Left ventricle myocardium inferior (tissue), 1 donor: ENCODE measurements around the gene RIN3. TPM values are rescaled to one million over a fixed set of nuclear protein-coding genes. Genes with fewer than 3 reads are reported as not detected.

ENCODE experiments used
- DNase-seq: peaks from one replicate; pipeline ENCODE4 v3.0.0-alpha.2; 2020
- H3K27ac ChIP-seq: fragments of 200-600 bp; replicated peaks from 2 replicates; pipeline ENCODE4 v1.8.0; 2021
- H3K27me3 ChIP-seq: fragments of 200-600 bp; 2 replicates; pipeline ENCODE4 v1.8.0; 2021; ENCODE audit warnings: low read depth
- H3K36me3 ChIP-seq: fragments of 200-600 bp; 2 replicates; pipeline ENCODE4 v1.8.0; 2021
- H3K4me1 ChIP-seq: fragments of 200-600 bp; 2 replicates; pipeline ENCODE4 v1.8.0; 2021
- H3K4me3 ChIP-seq: fragments of 200-600 bp; 2 replicates; pipeline ENCODE4 v1.8.0; 2021; ENCODE audit warnings: mild to moderate bottlenecking, moderate library complexity
- H3K9me3 ChIP-seq: fragments of 200-600 bp; replicated peaks from 2 replicates; pipeline ENCODE4 v1.8.0; 2021
- intact Hi-C: fragments of 100-400 bp; cut with micrococcal nuclease; formaldehyde crosslinking; loops from one replicate; pipeline ENCODE4 v1.11.0; 2022
- total RNA-seq: library from RNA; stranded (reverse); fragmentation: NEBNext Ultra II Directional; extraction: Animal tissue kit (Norgen Biotek cat#: 25700); gene quantifications from one replicate; pipeline ENCODE4 v1.2.1, GENCODE V29; 2021
- TF ChIP-seq, protein P1 (sequence below): fragments of 200-600 bp; IDR thresholded peaks from 2 replicates; pipeline ENCODE4 v1.8.0; 2021; ENCODE audit warnings: antibody characterized with exemption, mild to moderate bottlenecking, borderline replicate concordance
- donor health status: DM: no; HTN: yes; CAD: no; lungs with severe emphysema.

Gene RIN3
- total RNA-seq, 1 donor from 2014 or later, result 13.8 TPM

DNA sequence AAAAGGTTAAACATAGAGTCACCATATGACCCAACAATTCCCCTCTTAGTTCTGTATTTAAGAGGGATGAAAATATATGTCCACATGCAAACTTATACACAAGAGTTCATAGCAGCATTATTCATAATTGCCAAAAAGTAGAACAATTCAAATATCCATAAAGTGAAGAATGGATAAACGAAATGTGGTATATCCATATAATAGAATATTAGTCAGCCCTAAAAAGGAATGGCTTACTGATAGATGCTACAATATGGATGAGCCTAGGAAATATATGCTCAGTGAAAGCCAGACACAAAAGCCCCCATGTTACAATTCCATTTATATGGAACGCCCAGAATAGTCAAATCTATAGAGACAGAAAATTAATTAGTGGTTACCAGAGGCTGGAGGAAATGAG, 44.1 kb upstream of the RIN3 start:
- no peak for DNase-seq
- TF ChIP-seq, protein P1, sequence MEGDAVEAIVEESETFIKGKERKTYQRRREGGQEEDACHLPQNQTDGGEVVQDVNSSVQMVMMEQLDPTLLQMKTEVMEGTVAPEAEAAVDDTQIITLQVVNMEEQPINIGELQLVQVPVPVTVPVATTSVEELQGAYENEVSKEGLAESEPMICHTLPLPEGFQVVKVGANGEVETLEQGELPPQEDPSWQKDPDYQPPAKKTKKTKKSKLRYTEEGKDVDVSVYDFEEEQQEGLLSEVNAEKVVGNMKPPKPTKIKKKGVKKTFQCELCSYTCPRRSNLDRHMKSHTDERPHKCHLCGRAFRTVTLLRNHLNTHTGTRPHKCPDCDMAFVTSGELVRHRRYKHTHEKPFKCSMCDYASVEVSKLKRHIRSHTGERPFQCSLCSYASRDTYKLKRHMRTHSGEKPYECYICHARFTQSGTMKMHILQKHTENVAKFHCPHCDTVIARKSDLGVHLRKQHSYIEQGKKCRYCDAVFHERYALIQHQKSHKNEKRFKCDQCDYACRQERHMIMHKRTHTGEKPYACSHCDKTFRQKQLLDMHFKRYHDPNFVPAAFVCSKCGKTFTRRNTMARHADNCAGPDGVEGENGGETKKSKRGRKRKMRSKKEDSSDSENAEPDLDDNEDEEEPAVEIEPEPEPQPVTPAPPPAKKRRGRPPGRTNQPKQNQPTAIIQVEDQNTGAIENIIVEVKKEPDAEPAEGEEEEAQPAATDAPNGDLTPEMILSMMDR, result no peak
- peaks cover 26% of the 10 kb centered on the region for H3K9me3 ChIP-seq
- no peak overlapping the region for H3K27ac ChIP-seq
- no peak overlapping the region for H3K4me3 ChIP-seq
- peaks cover 9% of the 10 kb centered on the region for H3K4me1 ChIP-seq
- intact Hi-C loops, result no loop called here
- no peaks in the 10 kb centered on the region for H3K36me3 ChIP-seq
- H3K27me3 ChIP-seq, result no peaks in the 10 kb centered on the region

DNA sequence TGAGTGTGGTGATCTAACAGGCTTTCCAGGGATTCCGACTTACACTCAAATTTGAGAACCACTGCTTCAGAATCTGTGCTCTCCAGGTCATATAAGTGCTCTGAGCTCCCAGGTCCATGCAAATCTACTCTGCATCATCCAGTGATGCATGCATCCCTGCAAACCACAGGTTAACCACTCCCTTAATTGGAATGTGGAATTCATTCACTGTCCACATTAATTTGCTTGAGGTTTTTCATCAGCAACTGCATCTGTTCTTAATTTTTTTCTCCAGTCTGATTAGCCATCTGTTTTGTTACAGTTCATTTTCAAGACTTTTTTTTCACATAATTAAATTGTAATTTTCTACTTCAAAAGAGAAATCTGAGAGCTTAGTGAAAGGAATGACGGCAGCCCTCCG, 43.4 kb upstream of the RIN3 start:
- intact Hi-C loops, result no loop called here
- TF ChIP-seq, protein P1, result no peak
- H3K4me1 ChIP-seq, result peaks cover 13% of the 10 kb centered on the region
- H3K27ac ChIP-seq, result no peak overlapping the region
- H3K9me3 ChIP-seq, result peaks cover 26% of the 10 kb centered on the region
- no peaks in the 10 kb centered on the region for H3K27me3 ChIP-seq
- no peaks in the 10 kb centered on the region for H3K36me3 ChIP-seq
- no peak for DNase-seq
- H3K4me3 ChIP-seq, result no peak overlapping the region

DNA sequence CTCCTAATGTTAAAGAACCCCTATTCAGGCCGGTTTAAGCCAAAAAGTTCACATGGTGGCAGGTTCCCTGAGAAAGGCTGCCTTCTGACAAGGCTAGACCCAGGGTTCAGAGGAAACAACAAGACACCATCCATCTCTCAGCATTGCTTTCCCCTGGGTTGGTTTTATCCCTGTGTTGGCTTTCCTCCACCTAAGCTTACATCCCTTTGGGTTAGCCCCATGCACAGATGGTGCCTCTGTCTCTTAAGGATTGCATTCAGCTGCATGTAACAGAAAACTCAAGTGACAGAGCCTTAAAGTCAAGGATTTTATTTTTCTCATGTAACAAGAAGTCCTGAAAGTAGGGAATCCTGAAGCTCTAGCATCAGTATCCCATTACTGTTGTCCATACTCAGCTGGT, 42.8 kb upstream of the RIN3 start:
- H3K4me3 ChIP-seq, result no peak overlapping the region
- H3K9me3 ChIP-seq, result peaks cover 26% of the 10 kb centered on the region
- peaks cover 19% of the 10 kb centered on the region for H3K4me1 ChIP-seq
- intact Hi-C loops, result no loop called here
- TF ChIP-seq, protein P1, result no peak
- H3K27me3 ChIP-seq, result no peaks in the 10 kb centered on the region
- H3K27ac ChIP-seq, result no peak overlapping the region
- no peaks in the 10 kb centered on the region for H3K36me3 ChIP-seq
- DNase-seq, result no peak

DNA sequence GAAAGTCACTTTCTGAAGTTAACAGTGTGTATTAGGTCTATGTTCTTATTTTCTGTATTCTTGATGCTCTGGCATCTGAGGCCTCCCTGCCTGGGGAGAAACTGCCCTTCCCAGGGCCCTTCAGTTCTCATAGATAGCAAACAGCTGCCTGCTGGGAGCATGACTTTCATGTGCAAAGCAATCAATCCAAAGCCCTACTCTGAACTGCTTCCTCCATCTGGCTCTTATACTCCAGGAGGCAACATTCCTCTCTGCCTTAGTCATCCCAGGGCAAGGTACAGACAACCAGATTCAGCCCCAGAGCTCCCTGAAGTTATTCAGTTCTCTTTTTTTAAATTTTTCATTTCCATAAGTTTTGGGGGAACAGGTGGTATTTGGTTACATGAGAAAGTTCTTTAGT, 41.7 kb upstream of the RIN3 start:
- Histone ChIP-seq H3K36me3 (no peaks in the 10 kb centered on the region), H3K27ac (no peak overlapping the region), H3K4me3 (no peak overlapping the region), H3K9me3 (peaks cover 23% of the 10 kb centered on the region), H3K4me1 (peaks cover 27% of the 10 kb centered on the region), H3K27me3 (no peaks in the 10 kb centered on the region)
- DNase-seq, result no peak
- intact Hi-C loops, result no loop called here
- TF ChIP-seq, protein P1, result no peak

DNA sequence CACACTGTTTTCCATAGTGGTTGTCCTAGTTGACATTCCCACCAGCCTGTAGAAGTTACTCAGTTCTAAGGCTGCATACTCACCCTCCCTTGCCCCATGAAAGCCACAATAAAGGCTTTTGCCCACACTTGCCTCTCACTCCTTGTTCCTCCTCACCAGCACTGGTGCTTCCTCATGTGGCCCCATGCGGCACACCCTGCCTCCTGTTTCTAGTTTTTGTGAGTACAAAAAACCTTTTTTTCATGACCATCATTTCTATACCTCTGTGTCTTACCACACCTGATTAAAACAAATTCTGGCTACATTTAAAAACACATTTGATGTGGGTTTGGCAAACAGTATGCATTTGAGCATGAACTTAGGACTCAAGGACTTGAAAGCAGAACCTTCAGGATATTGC, 40.7 kb upstream of the RIN3 start:
- Histone ChIP-seq H3K9me3 (peaks cover 14% of the 10 kb centered on the region), H3K4me1 (peaks cover 27% of the 10 kb centered on the region), H3K27ac (peak overlapping the region; percentile 58), H3K4me3 (no peak overlapping the region), H3K36me3 (no peaks in the 10 kb centered on the region), H3K27me3 (no peaks in the 10 kb centered on the region)
- DNase-seq, result no peak
- intact Hi-C loops, result no loop called here
- TF ChIP-seq, protein P1, result no peak
